Measurements from ENCODE around the gene SLC15A3.
"Not testable (repeated sequence)": the region's sequence is repeated elsewhere in the genome, so short reads cannot be mapped to it uniquely, and the experiment has no call there.

The SLC15A3 gene

DNA sequence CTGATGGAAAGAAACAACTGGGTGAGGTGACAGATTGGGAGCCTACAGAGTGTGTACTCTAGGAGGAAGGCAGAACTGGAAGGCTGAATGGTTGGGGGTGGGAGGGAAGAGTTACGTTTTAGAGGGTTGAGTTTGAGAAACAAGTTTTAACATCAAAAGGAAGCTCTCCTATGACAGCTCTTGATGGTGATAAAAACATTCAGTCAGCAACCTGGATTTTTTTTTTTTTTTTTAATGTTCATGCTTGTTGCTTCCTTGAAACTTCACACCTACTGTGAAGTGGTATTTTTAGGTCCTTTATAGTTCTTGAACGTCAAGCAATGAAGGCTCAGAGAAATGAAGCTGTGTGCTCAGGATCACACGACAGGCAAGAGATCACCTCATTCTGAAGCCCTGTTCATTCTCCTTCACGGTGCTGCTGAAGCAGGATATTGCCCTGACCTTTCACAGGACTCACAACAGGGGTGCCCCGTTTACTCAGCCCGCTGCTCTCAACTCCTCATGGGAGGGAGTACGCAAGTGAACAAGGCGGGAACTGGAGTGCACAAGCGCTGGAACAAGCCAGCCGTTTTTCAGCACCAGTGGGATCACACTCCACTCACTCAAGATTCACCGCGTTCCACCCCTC is 39.6 kb downstream of the SLC15A3 start:
- DNase-seq = no peak

DNA sequence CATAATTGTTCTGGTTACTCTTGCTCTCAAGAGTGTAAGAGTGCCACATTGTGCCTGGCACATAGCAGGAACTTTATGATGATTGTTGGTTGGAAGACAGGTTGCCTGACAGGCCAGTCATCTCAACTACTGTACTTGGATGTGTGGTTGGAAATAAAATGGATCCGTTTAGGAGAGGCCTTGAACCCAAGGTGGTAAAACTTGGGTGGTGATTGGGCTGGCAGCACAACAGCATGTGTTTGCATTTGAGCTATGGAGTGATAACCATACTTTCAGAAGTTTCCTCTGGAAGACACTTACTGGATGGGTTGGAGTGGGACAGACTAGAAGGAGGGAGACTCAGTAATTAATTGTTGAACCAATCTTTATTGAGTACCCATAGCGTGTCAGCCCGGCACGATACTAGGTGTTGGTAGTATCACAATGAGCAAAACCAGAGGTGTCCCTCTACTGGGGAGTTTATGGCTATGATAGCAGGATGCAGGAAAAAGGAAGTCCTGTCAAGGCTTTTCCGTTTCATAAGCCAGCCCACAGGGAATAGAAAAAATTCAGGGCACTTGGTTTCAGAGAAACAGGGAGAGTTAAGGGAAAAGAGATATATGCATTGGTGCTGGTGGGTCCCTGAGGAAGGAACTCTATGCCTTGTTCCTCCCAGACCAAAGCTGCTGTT is 41.1 kb downstream of the SLC15A3 start:
- DNase-seq = no peak

DNA sequence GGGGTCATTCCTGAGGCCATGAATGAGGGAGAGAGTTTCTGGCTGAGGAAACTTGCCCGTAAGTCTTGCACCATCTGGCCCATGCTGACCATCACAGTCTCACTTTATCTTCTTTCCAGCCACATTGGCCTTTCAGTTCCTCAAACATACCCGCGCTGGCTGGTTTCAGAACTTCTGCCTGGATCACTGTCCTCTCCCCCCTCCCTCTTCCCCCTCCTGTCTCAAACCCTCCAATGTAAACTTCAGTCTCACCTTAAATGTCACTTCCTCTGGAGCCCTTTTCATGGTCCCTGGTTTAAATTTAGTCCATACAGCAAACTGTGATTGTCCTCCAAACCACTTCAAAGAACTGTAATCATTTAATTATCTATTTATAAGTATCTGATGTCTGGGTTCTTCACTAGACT is 41.7 kb downstream of the SLC15A3 start:
- DNase-seq = no peak

DNA sequence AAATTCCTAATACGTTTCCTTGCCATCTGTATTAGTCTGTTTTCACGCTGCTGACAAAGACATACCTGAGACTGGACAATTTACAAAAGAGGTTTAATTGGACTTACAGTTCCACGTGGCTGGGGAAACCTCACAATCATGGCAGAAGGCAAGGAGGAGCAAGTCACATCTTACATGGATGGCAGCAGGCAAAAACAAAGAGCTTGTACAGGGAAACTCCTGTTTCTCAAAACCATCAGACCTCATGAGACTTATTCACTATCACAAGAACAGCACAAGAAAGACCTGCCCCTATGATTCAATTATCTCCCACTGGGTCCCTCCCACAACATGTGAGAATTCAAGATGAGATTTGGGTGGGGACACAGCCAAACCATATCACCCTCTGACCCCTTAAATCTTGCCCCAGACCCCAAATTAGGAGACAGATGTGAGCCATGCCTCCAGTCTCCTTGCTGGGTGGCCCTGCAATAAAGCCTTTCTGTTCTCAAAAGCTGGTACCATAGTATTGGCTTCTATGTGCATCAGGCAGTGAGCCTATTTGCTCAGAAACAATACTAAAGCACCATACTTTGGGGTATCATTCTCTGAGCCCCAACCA is 42.2 kb downstream of the SLC15A3 start:
- not testable (repeated sequence) for DNase-seq

DNA sequence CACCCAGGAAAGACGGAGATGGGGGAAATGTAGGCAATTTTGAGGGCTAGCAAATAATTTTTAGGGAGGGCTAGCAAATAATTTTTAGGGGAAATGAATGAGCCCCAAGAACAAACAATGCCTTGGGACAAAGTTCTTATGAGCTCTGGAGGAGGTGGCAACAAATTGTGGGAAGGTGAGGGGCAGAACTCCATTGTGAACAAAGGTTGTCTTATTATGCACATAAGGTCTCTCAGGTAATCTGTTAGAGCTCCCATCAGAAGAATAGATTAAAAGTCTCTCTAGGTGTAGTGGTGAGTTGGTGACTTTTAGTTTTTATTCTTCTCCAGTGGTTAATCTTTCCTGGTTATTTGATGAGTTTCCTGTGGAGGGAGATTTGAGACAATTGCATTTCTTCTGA is 43.2 kb downstream of the SLC15A3 start:
- DNase-seq = no peak

DNA sequence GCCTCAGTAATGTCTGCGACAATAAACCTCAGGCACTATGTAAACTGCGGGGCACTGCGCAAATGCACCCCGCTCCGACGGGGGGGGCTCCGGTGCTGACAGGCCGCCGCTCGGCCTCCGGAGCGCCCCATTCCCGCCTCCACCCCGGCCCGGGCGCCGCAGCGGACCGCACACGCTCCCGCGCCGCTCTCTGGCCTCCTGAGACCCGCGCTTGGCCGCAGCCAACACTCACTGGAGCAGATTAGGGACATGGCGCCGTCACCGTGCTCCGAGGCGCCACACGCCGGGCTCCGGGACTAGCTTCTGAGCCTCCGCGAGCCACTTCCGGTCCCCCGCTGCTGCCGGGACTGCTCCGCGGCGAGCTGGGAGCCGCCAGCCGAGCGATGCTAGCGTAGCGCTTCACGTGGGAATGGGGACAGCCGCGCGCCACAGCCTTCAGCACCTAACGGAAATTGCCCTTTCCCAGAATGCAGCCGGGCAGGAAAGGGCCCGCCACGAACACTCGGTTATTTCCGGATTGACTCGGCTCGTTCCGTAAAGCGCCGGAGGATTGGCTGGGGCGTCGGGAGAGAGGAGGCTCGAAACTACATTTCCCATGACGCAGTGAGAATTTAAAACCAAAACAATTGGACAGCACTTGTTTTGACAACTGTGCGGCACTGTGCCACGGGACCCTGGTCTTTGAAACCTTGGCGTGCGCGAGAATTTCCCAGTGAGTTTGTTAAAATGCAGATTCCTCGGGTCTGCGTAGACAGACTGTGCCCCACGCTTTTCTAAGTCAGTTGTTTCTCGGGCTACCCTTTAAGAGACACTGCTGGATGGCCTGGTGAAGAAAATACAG is 45.6 kb downstream of the SLC15A3 start, which contains the start of gene PRPF19:
TSS of gene PRPF19 (minus strand) at position 454 of the 841 bp plus-strand sequence. CDS start at position 251, 203 bp downstream.
- peak; percentile 95 for DNase-seq

DNA sequence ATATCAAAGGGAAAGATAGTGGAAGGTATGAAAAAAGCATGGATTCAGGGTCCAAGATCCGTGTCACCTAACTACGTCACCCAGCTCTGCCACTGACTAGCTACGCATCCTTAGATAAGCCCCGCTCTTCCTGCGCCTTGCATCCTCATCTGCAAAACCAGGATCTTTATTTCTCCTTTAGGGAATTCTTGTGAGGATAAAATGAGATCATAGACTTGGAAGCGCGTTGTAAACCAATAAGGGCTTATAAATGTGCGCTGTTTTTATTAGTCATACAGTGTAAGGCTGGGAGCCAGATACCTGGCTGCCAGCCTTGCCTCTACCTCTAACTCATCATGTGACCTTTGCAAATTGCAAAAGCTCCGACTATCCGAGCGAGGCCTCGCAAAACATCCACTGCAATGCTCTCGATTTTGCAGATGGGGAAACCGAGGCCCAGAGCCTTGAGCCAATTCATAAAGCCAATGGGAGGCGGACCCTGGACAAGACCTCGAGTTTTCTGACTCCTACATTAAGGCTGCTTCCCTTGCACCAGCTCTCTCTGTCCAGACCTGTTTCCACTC is 46.3 kb downstream of the SLC15A3 start:
- no peak for DNase-seq

DNA sequence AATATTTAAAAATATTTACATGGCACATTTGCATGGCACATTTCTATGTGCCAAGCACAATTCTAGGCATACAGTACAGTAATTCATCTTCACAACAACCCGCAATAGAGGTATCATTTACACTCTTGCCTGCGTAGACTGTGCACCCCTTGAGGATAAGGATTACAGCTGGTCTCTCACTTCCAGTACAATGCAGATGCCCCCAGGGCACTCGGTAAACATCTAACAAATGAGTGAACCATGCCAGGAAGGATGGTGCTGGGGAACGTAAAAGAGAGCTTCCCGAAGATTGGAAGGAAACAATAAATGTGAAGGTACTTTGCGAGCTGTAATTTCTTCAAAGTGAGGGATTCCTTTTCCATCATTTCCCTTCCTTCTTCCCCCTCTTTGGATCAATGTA is 46.9 kb downstream of the SLC15A3 start:
- DNase-seq = no peak

DNA sequence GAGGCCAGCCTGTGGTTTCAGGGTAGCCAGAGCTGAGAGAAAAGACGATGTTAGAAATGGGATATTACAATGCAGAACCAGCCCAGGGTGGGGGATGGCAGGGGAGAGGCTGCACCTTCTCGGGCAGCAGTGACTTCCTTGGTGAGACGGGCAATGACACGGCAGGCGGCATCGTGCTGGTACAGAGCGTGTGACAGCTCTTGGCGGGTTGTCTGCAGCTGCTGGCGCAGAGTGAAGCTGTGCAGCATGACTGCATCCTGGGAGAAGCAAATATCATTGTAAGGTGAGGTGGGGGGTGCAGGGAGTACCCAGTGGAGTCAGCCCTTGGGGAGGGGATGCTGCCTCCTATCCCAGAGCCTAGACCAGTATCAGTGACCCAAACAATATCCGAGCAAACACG is 49.4 kb downstream of the SLC15A3 start:
- no peak for DNase-seq

DNA sequence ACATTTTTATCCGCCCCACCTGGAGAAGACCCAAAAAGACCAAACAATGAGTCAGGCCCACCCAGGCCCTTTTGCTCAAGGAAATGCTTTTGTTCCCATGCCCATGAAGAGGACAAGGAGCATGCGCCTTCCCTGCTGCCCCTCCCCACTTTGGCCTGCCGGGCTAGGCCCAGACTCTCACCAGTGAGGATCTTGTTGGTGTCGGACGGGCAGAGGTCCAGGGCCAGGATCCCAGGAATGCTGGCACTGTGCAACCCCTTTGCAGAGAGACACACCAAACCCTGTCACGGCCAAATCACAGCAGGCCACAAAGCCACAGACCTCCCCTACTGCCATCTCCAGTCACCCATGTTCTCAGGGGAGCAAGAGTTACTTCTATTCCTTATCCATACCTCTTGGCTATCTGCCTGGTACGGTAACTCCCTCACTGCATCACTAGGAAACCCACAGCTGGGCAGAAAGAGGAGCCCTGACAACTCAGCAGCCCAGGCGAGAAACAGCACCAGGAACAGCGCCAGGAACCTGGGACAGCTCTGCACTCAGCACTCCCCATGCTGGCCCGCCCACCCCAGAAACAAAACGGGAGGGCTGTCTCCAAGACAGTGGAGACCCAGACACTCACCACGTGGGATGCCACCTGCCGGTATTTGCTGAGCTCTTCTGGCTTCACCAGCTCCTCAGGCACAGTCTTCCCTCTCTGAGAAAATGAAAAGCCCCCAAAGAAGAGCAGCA is 51.1 kb downstream of the SLC15A3 start:
- no peak for DNase-seq

DNA sequence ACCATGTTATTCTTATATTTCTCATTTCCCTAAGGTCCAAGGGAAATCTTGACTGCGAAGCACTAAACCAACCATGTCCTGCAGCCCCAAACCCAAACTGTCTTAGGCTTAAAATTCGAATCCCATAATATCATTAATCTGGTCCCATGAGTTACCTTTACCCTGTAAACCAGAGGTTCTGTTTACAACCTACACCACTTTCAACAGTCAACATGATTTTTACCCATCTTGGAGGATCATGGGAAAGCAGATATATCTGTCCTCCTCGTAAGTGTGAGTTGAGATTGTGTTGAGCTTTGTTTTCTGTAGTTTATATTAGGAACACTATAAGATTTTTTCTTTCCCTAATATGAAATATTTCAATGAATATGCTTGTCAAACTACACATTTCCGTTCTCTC is 52.0 kb downstream of the SLC15A3 start:
- DNase-seq = no peak

DNA sequence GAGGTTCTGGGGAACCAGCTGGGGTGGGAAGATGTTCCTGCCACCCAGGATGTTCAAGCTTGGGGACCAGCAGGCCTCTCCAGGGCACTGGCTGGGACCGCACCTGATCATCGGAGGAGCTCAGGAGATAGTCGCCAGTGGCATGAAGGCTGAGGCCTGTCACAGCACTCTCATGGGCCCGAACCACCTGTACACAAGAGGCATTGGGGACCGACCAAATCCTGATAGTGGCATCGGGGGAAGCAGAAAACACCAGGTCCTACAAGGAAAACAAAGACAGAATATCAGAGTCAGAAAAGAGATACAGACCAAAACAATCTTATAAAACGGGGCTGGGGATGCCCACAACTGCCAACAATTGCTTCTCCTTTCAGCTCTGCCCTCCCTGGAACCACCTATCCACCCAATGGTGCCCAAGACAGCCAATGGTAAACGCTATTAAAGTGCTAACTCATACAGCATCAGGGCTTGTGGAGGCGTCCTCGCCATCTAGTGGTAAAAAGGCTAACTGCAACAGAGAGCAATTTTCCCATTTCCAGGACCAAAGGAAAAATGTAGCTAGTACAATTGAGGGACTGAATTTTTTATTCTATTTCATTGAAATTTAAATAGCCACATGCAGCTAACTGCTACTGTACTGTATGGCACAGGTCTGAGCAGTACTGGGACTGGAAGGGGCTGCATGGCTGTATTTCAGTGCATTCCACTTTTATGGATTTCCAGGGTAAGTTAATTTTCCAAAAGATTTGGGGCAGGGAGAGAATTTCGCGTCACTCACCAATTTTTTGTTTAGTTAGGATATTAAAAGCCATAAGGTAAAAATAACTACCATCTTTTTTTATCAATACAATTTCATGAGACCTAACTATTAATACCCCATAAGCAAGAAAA is 52.7 kb downstream of the SLC15A3 start:
- no peak for DNase-seq

DNA sequence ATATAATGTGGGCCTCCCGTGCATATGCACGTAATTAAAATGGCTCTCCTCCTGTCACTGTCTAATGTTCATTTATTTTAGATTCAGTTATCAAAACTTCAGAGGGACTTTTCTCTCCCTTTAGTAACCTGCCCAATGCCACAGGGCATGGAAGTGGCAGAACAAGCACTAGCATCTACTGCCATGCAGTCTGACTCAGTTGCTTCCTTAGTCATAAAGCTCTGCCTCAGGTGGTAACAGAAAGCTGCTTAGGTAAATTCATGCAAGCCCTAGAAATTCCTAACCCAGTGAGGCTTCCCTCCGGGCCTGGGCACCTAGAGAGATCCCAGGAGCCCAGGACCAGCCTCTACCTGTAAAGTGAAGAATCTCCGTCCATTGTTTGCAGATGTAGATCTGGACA is 54.5 kb downstream of the SLC15A3 start:
- no peak for DNase-seq

DNA sequence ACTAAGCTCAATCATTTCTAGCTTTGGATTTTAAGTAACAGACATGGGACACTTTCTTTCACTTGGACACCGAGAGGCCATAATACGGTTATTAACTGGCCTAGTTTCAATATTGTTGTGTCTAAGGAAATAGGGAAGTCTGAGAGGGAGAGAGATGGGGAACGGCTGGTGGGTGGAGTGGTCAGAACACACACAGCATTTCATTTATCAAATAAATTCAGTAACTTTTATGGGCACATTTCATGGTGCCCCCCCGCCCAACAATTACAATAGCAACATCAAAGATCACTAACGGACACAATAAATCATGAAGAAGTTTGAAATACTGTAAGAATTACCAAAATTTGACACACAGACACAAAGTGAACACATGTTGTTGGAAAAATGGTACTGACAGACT is 56.3 kb downstream of the SLC15A3 start:
- DNase-seq = no peak

DNA sequence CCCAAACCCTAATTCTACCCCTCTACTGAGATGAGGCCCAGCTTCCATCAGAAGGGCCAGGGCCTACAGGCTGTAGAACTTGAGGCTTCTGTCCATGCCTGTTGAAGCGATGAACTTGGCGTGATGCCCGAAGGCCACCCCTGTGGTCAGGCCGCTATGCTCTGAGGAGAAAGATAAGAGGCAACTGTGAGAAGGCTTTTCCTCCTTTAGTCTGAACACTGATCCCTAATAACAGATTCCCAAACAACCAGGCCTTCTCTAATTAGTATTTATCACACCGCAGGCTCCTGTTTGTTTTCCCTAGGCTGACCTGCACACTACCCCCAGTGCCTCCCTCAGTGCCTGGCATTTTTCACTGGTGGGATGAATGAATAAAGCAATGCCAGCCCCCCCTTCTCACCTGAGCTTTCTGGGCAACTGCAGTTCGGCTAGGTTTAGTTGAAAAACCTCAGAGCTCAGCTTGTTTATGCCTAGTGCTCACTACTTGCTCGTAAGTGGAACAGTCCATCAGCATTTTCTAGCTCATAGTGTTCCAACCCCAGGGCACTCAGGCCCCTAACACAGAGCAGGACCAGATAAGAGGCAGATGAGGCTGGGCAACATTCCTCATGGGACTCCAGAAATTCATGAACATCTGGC is 60.8 kb downstream of the SLC15A3 start:
- no peak for DNase-seq

DNA sequence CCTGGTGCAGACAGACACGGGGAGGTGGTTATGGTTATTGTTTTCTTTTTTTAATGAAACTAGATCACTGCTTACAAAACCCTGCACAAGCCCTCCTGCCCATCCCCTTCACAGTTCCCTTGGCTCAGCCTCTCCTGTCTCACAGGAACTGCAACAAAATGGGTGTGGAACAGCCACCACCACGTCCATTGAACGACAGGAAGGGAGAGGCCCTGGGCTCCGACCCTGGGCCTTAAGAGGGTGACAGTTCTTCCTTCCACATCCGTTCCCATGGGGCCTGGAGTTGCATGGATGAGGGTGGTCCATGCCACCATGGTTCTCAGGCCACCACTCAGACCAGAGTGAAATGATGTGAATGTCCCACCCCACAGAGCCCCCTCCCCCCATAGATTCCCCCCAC is 61.3 kb downstream of the SLC15A3 start:
- no peak for DNase-seq

DNA sequence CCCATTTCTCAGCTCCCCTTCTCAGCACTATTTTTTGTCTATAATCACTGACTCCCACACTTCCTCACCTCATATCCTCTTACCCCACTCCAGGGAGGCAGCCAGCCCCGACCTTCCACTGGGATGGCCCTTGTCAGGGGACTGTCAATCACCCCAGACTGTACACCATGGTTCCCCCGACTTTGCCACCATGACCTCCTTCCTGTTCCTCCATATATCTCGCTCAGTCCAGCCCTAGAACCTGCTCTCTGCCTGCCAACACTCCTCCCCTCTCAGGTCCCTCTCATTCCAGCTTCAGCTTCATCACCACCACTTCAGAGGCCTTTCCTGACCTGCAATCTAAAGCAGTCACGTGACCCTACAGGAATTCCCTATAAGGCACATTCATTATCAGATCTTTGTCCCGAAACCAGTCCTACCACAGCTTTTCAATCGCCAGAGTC is 62.1 kb downstream of the SLC15A3 start:
- DNase-seq = no peak

DNA sequence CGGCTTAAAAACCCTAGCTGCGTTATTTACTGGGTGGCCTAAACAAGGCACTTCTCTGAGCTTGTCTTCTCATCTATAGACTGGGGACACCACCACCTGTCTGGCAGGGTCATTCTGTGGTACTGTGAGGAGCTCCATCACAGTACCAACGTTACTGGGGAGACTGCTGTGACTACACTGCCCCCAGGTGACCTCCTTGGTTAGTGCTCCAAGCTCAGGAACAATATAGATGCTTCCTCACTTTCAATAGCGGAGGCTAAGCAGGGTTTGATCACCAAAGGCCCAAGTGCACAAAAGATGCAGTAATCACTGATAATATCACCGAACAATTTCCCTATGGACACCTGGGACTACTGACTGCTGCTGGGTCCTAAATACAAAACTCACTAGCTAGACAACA is 64.4 kb downstream of the SLC15A3 start:
- DNase-seq = no peak

All from activated CD4-positive, alpha-beta T cell treated with anti-CD3 and anti-CD28 coated beads for 1 hour (primary cell).